Medulla oblongata (tissue), 1 donor: Measurements from ENCODE around the gene R3HDML.
"Not testable (repeated sequence)": the region's sequence is repeated elsewhere in the genome, so short reads cannot be mapped to it uniquely, and the experiment has no call there.

Experiments used
- DNase-seq: peaks from one replicate; pipeline ENCODE4 v3.0.0-alpha.2; 2015; ENCODE audit errors: extremely low spot score

R3HDML gene

GRCh38 chr20:44328428-44328827 lies 8.4 kb upstream of the R3HDML start:
- no peak for DNase-seq

- no peak for DNase-seq
These were observed 5.6 kb upstream of the R3HDML start for GRCh38 chr20:44331201-44331600.

GRCh38 chr20:44334306-44334705 lies 2.5 kb upstream of the R3HDML start:
- DNase-seq: no peak

GRCh38 chr20:44334709-44335108 lies 2.1 kb upstream of the R3HDML start:
- DNase-seq: no peak

- DNase-seq: no peak
These were observed 1.2 kb upstream of the R3HDML start for GRCh38 chr20:44335675-44336074.

- no peak for DNase-seq
These were observed 757 bp upstream of the R3HDML start for GRCh38 chr20:44336086-44336485.

GRCh38 chr20:44342248-44342647 lies 5.4 kb downstream of the R3HDML start:
- peak; percentile 15 for DNase-seq

GRCh38 chr20:44343162-44343675 lies 6.4 kb downstream of the R3HDML start:
- DNase-seq: no peak

- DNase-seq: no peak
These were observed 7.9 kb downstream of the R3HDML start for GRCh38 chr20:44344723-44345122.

- DNase-seq: no peak
These were observed 8.3 kb downstream of the R3HDML start for GRCh38 chr20:44345147-44345546.

GRCh38 chr20:44345941-44346340 lies 9.1 kb downstream of the R3HDML start:
- DNase-seq: not testable (repeated sequence)

GRCh38 chr20:44348168-44348659 lies 11.4 kb downstream of the R3HDML start:
- no peak for DNase-seq

GRCh38 chr20:44349349-44349748 lies 12.5 kb downstream of the R3HDML start:
- no peak for DNase-seq

- DNase-seq: no peak
These were observed 13.7 kb downstream of the R3HDML start for GRCh38 chr20:44350567-44350966.

- no peak for DNase-seq
These were observed 18.2 kb downstream of the R3HDML start for GRCh38 chr20:44354979-44355497.

GRCh38 chr20:44355498-44356352 lies 18.9 kb downstream of the R3HDML start, which contains the start of gene HNF4A:
Gene HNF4A (plus strand): TSS chr20:44355699. CDS start chr20:44355805, 106 bp downstream.
- DNase-seq: no peak

GRCh38 chr20:44356353-44356723 lies 19.5 kb downstream of the R3HDML start:
- DNase-seq: no peak

GRCh38 chr20:44357020-44357419 lies 20.2 kb downstream of the R3HDML start:
- DNase-seq: no peak

- DNase-seq: no peak
These were observed 20.8 kb downstream of the R3HDML start for GRCh38 chr20:44357555-44358125.

- no peak for DNase-seq
These were observed 21.9 kb downstream of the R3HDML start for GRCh38 chr20:44358776-44359175.

- DNase-seq: no peak
These were observed 23.4 kb downstream of the R3HDML start for GRCh38 chr20:44360221-44360620.

GRCh38 chr20:44361021-44361420 lies 24.2 kb downstream of the R3HDML start:
- no peak for DNase-seq
